DND-41 (cell line): ENCODE results near the gene SAPCD1.
A peak's percentile ranks its signal among the peaks of the same experiment; 100 is the strongest.

Source experiments
- ATAC-seq: fragments of 200-7000 bp; cut with Tn5 transposase; 3 replicates; pipeline ENCODE4 v1.9.1; 2021; ENCODE audit warnings: low read depth; ENCODE audit not compliant: insufficient read depth
- DNase-seq: peaks from one replicate; pipeline ENCODE4 v3.0.0-alpha.2; 2020
- H2AFZ ChIP-seq: 2 replicates; pipeline ENCODE4 v1.6.0; 2012; ENCODE audit warnings: low read depth, low read length
- H3K27ac ChIP-seq: 2 replicates; pipeline ENCODE4 v1.5.1; 2012; ENCODE audit warnings: low read length, inconsistent platforms
- H3K27me3 ChIP-seq: fragments of 200-600 bp; sonication (generic); 2 replicates; pipeline ENCODE4 v1.6.0; 2012; ENCODE audit warnings: low read length, mild to moderate bottlenecking, inconsistent platforms; ENCODE audit not compliant: insufficient read depth, poor library complexity
- H3K36me3 ChIP-seq: 2 replicates; pipeline ENCODE4 v1.5.1; 2012; ENCODE audit warnings: low read length, inconsistent platforms; ENCODE audit not compliant: insufficient read depth
- H3K4me1 ChIP-seq: 2 replicates; pipeline ENCODE4 v1.5.1; 2012; ENCODE audit warnings: mild to moderate bottlenecking, low read length; ENCODE audit not compliant: insufficient read depth
- H3K4me2 ChIP-seq: 2 replicates; pipeline ENCODE4 v1.6.0; 2012; ENCODE audit warnings: mild to moderate bottlenecking, moderate library complexity, low read length, inconsistent platforms; ENCODE audit not compliant: insufficient read depth
- H3K4me3 ChIP-seq, 2 experiments: fragments of 200-600 bp in 1 of 2; shearing (Covaris generic) in 1 of 2; 2 replicates each; pipeline ENCODE4 v1.5.1; 2012 to 2016; ENCODE audit warnings: inconsistent platforms in 2 of 2, low read length in 2 of 2, mild to moderate bottlenecking in 2 of 2, low read depth in 1 of 2, moderate library complexity in 1 of 2
- H3K79me2 ChIP-seq: 2 replicates; pipeline ENCODE4 v1.6.0; 2012; ENCODE audit warnings: low read length, inconsistent platforms; ENCODE audit not compliant: insufficient read depth
- H3K9ac ChIP-seq: 2 replicates; pipeline ENCODE4 v1.6.0; 2012; ENCODE audit warnings: low read depth, mild to moderate bottlenecking, inconsistent platforms, low read length, moderate library complexity
- H3K9me3 ChIP-seq: 2 replicates; pipeline ENCODE4 v1.5.1; 2012; ENCODE audit warnings: low read length, moderate library complexity, mild to moderate bottlenecking, inconsistent platforms; ENCODE audit not compliant: insufficient read depth, severe bottlenecking
- H4K20me1 ChIP-seq: 2 replicates; pipeline ENCODE4 v1.6.0; 2012; ENCODE audit warnings: low read length; ENCODE audit not compliant: insufficient read depth
- EZH2 ChIP-seq: IDR thresholded peaks from 3 replicates; pipeline ENCODE4 v1.6.1; 2012; ENCODE audit warnings: borderline replicate concordance, low read depth, mild to moderate bottlenecking, moderate library complexity, low read length, inconsistent platforms; ENCODE audit not compliant: severe bottlenecking
- TF ChIP-seq, protein P1 (sequence below): IDR thresholded peaks from 2 replicates; pipeline ENCODE4 v1.5.1; 2012; ENCODE audit warnings: borderline replicate concordance, low read length, moderate library complexity, mild to moderate bottlenecking; ENCODE audit not compliant: poor library complexity, severe bottlenecking; ENCODE audit errors: extremely low read depth

The SAPCD1 gene

DNA sequence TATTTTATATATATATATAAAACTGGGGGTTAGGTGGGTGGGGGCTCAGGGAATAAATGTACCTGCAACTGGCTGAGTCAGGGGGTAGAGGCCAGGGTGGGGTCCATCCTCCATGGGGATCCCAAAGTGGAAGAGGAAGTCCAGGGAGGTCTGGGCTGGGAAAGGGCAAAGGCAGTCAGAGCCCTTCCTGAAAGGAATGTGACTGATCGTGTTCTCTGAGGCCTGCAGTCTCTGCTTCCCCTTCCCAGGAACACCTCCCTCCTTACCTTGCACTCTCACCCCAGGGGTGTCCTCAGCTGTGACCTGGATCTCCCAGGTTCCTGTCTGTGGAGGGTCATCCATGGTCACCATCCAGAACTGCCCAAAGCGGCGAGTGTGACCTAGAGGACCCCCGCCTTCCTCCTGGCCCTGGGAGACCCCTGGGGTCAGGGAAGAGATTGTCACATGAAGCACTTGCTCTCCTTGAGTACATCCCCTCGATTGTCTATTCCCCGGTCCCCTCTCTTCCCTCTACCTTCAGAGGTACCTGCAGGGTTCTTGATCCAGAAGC is 4.7 kb downstream of the SAPCD1 start:
- no peak overlapping the region for H3K9ac ChIP-seq
- ATAC-seq = no peak
- H3K36me3 ChIP-seq = peaks cover 22% of the 10 kb centered on the region
- H3K27ac ChIP-seq = no peak overlapping the region
- no peak overlapping the region for H2AFZ ChIP-seq
- no peaks in the 10 kb centered on the region for H3K9me3 ChIP-seq
- H3K4me2 ChIP-seq = no peak overlapping the region
- peaks cover 4% of the 10 kb centered on the region; the same call in 1 of the 2 replicates for H3K4me1 ChIP-seq
- TF ChIP-seq EZH2 = no peak
- TF ChIP-seq, protein P1, sequence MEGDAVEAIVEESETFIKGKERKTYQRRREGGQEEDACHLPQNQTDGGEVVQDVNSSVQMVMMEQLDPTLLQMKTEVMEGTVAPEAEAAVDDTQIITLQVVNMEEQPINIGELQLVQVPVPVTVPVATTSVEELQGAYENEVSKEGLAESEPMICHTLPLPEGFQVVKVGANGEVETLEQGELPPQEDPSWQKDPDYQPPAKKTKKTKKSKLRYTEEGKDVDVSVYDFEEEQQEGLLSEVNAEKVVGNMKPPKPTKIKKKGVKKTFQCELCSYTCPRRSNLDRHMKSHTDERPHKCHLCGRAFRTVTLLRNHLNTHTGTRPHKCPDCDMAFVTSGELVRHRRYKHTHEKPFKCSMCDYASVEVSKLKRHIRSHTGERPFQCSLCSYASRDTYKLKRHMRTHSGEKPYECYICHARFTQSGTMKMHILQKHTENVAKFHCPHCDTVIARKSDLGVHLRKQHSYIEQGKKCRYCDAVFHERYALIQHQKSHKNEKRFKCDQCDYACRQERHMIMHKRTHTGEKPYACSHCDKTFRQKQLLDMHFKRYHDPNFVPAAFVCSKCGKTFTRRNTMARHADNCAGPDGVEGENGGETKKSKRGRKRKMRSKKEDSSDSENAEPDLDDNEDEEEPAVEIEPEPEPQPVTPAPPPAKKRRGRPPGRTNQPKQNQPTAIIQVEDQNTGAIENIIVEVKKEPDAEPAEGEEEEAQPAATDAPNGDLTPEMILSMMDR = no peak
- H3K79me2 ChIP-seq = no peaks in the 10 kb centered on the region
- H4K20me1 ChIP-seq = peaks cover 4% of the 10 kb centered on the region; the same call in 1 of the 2 replicates
- no peak for DNase-seq
- H3K4me3 ChIP-seq = no peak overlapping the region
- H3K27me3 ChIP-seq = no peaks in the 10 kb centered on the region

DNA sequence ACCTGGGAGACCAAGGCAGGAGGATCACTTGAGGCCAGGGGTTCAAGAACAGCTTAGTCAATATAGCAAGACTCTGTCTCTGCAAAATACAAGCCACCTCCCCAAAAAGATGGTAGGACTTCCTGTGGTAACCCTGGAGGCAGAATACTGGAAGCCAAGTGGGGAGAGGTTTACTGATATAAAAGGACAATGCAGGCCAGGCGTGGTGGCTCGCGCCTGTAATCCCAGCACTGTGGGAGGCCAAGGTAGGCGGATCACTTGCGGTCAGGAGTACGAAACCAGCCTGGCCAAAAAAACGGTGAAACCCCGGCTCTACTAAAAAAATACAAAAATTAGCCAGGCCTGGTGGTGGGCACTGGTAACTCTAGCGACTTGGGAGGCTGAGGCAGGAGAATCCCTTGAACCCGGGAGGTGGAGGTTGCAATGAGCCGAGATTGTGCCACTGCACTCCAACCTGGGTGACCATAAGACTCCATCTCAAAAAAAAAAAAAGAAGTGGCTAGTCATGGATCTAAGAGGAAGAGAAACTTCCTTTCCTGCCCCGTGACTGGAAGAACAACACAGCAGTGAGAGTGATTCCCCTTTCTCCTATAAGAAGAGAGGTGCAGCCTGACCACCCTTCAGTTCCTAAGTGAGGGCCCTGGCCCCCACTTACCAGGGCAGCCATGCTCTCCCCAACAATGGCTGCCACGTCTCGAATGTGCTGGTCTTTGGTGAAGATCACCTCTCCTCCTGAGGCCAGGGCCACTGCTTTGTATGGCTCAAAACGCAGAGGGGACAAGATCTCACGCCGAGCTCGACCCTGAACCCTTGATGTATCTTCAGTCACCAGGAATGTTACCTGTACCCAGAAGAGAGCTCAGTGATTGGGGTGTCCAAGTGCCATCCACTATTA is 6.2 kb downstream of the SAPCD1 start:
- no peak for TF ChIP-seq EZH2
- TF ChIP-seq, protein P1 = no peak
- Histone ChIP-seq H3K27ac (no peak overlapping the region), H3K9me3 (no peaks in the 10 kb centered on the region), H3K4me3 (no peak overlapping the region), H3K36me3 (peaks cover 7% of the 10 kb centered on the region), H3K4me2 (no peak overlapping the region), H3K27me3 (no peaks in the 10 kb centered on the region), H4K20me1 (0 out of 2 replicates have a peak, but pooled peaks cover under 1% of the 10 kb centered on the region), H3K4me1 (peaks cover 16% of the 10 kb centered on the region), H2AFZ (no peak overlapping the region), H3K79me2 (no peaks in the 10 kb centered on the region), H3K9ac (no peak overlapping the region)
- ATAC-seq (no peak), DNase-seq (no peak)

DNA sequence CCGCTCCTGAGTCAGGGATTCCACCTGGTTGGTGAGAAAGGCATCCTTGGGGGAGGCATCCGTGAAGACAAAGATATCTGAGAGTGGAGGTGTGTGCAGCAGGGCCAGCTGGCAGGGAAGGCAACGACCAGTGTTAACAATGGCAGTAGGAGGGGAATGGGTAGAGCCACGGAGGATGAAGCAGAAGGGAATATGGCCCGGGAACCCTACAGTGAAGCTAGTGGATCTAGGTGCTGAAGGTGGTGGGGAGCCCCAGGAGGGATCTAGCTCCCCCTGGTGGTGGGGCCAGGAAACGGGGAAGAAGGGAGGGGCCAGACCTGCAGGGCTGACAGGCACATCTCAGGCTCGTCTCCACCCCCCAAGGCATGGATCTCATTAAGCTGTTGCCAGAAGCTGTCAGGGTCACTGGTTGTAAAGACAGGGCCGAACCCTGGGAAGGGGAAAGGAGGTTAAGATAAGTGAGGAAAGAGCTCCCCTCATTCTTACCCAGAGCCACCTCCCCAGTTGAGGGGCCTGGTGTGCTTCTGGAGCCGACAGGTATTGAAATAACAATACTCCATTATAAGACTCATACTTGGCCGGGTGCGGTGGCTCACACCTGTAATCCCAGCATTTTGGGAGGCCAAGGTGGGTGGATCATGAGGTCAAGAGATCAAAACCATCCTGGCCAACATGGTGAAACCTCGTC is 7.4 kb downstream of the SAPCD1 start:
- Histone ChIP-seq H3K9ac (no peak overlapping the region), H3K4me2 (no peak overlapping the region), H4K20me1 (no peaks in the 10 kb centered on the region), H3K36me3 (no peaks in the 10 kb centered on the region), H3K4me3 (no peak overlapping the region), H3K79me2 (no peaks in the 10 kb centered on the region), H3K4me1 (peaks cover 16% of the 10 kb centered on the region), H3K27ac (no peak overlapping the region), H3K9me3 (no peaks in the 10 kb centered on the region), H2AFZ (no peak overlapping the region), H3K27me3 (no peaks in the 10 kb centered on the region)
- TF ChIP-seq EZH2 = no peak
- TF ChIP-seq, protein P1 = peak; percentile 93
- DNase-seq = peak; percentile 83
- ATAC-seq = peak; percentile 78
